Measurements from ENCODE around the gene ELOVL1.

DNA sequence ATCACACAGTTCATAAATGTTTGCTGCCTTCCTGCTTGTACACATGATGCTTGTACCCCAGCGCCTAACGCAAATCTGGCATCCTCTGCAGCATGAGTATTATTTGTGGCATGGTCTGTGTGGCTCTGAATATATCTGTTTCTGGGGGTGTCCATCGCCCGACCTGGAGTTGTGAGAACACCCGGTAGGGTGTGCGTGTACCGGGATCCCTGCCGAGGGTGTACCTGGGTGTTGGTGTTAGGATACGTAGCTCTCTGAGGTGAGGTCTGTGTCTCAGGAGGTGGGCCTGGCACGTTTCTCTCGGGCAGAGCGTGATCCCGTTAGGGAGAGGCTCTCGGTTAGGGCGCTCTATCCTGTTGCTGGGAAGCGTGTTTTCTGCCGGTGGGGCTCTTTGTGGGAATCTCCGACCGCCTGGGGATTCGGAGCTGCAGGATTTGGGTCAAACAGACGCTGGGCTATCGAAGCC lies 19.4 kb downstream of the ELOVL1 start:
- no peak for TF ChIP-seq EP300 (IDR thresholded peaks at IDR 0.05)
- TF ChIP-seq, protein P1, sequence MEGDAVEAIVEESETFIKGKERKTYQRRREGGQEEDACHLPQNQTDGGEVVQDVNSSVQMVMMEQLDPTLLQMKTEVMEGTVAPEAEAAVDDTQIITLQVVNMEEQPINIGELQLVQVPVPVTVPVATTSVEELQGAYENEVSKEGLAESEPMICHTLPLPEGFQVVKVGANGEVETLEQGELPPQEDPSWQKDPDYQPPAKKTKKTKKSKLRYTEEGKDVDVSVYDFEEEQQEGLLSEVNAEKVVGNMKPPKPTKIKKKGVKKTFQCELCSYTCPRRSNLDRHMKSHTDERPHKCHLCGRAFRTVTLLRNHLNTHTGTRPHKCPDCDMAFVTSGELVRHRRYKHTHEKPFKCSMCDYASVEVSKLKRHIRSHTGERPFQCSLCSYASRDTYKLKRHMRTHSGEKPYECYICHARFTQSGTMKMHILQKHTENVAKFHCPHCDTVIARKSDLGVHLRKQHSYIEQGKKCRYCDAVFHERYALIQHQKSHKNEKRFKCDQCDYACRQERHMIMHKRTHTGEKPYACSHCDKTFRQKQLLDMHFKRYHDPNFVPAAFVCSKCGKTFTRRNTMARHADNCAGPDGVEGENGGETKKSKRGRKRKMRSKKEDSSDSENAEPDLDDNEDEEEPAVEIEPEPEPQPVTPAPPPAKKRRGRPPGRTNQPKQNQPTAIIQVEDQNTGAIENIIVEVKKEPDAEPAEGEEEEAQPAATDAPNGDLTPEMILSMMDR (IDR thresholded peaks at IDR 0.05): no peak
- TF ChIP-seq, protein P2, sequence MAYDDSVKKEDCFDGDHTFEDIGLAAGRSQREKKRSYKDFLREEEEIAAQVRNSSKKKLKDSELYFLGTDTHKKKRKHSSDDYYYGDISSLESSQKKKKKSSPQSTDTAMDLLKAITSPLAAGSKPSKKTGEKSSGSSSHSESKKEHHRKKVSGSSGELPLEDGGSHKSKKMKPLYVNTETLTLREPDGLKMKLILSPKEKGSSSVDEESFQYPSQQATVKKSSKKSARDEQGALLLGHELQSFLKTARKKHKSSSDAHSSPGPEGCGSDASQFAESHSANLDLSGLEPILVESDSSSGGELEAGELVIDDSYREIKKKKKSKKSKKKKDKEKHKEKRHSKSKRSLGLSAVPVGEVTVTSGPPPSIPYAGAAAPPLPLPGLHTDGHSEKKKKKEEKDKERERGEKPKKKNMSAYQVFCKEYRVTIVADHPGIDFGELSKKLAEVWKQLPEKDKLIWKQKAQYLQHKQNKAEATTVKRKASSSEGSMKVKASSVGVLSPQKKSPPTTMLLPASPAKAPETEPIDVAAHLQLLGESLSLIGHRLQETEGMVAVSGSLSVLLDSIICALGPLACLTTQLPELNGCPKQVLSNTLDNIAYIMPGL (CRISPR knock-in tag; IDR thresholded peaks at IDR 0.05; ENCODE audit: borderline replicate concordance): no peak
- TF ChIP-seq CHD2 (IDR thresholded peaks at IDR 0.05; ENCODE audit: low read length, partially characterized antibody): no peak
- no peak for TF ChIP-seq SMC3 (IDR thresholded peaks at IDR 0.05)
- TF ChIP-seq, protein P3, sequence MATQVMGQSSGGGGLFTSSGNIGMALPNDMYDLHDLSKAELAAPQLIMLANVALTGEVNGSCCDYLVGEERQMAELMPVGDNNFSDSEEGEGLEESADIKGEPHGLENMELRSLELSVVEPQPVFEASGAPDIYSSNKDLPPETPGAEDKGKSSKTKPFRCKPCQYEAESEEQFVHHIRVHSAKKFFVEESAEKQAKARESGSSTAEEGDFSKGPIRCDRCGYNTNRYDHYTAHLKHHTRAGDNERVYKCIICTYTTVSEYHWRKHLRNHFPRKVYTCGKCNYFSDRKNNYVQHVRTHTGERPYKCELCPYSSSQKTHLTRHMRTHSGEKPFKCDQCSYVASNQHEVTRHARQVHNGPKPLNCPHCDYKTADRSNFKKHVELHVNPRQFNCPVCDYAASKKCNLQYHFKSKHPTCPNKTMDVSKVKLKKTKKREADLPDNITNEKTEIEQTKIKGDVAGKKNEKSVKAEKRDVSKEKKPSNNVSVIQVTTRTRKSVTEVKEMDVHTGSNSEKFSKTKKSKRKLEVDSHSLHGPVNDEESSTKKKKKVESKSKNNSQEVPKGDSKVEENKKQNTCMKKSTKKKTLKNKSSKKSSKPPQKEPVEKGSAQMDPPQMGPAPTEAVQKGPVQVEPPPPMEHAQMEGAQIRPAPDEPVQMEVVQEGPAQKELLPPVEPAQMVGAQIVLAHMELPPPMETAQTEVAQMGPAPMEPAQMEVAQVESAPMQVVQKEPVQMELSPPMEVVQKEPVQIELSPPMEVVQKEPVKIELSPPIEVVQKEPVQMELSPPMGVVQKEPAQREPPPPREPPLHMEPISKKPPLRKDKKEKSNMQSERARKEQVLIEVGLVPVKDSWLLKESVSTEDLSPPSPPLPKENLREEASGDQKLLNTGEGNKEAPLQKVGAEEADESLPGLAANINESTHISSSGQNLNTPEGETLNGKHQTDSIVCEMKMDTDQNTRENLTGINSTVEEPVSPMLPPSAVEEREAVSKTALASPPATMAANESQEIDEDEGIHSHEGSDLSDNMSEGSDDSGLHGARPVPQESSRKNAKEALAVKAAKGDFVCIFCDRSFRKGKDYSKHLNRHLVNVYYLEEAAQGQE (IDR thresholded peaks at IDR 0.05): no peak
- no peak for TF ChIP-seq RAD21 (conservative IDR thresholded peaks at IDR 0.05 in 1 of 2, IDR thresholded peaks at IDR 0.05 in 1 of 2)
- TF ChIP-seq CEBPB (IDR thresholded peaks at IDR 0.05): no peak
- TF ChIP-seq HOXB5 (CRISPR knock-in tag; IDR thresholded peaks at IDR 0.05): no peak
- TF ChIP-seq POLR2A (IDR thresholded peaks at IDR 0.05; ENCODE audit: low read length): no peak
- no peak for TF ChIP-seq HDAC2 (IDR thresholded peaks at IDR 0.05)
- TF ChIP-seq JUN (IDR thresholded peaks at IDR 0.05): no peak

All from A549 (cell line).